HepG2 (cell line): ENCODE results near the gene TMBIM4. TPM values are rescaled to one million over a fixed set of nuclear protein-coding genes. Genes with fewer than 3 reads are reported as not detected.

Source experiments
- AFF4 ChIP-seq: sonication (generic); formaldehyde crosslinking; IDR thresholded peaks from 2 replicates; pipeline ENCODE4 v1.4.0; 2020; ENCODE audit warnings: missing genetic modification reagents
- CERS6 ChIP-seq: sonication (generic); formaldehyde crosslinking; IDR thresholded peaks from 2 replicates; pipeline ENCODE4 v1.5.0; 2020; ENCODE audit warnings: missing genetic modification reagents
- HDAC2 ChIP-seq: sonication (generic); formaldehyde crosslinking; IDR thresholded peaks from 2 replicates; pipeline ENCODE4 v1.4.0; 2020; ENCODE audit warnings: missing genetic modification reagents
- KLF6 ChIP-seq: IDR thresholded peaks from 2 replicates; pipeline ENCODE4 v1.8.0; 2016; ENCODE audit warnings: missing biosample characterization, missing genetic modification reagents
- MAFK ChIP-seq, 2 experiments: IDR thresholded peaks in 1 of 2; conservative IDR thresholded peaks in 1 of 2; 2 replicates each; pipeline ENCODE4 v1.6.1; 2011; ENCODE audit warnings: improper control_type of control experiment in 2 of 2, low read length in 2 of 2
- MNT ChIP-seq: fragments of 450-650 bp; IDR thresholded peaks from 2 replicates; pipeline ENCODE4 v1.6.1; 2016
- NFIC ChIP-seq: IDR thresholded peaks from 2 replicates; pipeline ENCODE4 v1.6.1; 2012; ENCODE audit warnings: mild to moderate bottlenecking, low read length, inconsistent platforms
- NFKB2 ChIP-seq: sonication (generic); formaldehyde crosslinking; IDR thresholded peaks from 2 replicates; pipeline ENCODE4 v1.4.0; 2020; ENCODE audit warnings: missing genetic modification reagents, borderline replicate concordance
- RCOR2 ChIP-seq: IDR thresholded peaks from 2 replicates; pipeline ENCODE4 v1.6.1; 2016; ENCODE audit warnings: missing biosample characterization, missing genetic modification reagents
- SKI ChIP-seq: fragments of 450-650 bp; IDR thresholded peaks from one replicate; pipeline ENCODE4 v1.6.1; 2018; ENCODE audit warnings: mild to moderate bottlenecking; ENCODE audit not compliant: partially characterized antibody
- SNAI1 ChIP-seq: sonication (generic); formaldehyde crosslinking; IDR thresholded peaks from 2 replicates; pipeline ENCODE4 v1.5.0; 2020; ENCODE audit warnings: mild to moderate bottlenecking, missing genetic modification reagents, borderline replicate concordance
- SRF ChIP-seq: IDR thresholded peaks from 2 replicates; pipeline ENCODE4 v1.6.1; 2011; ENCODE audit warnings: mild to moderate bottlenecking, low read depth, low read length, moderate library complexity
- TFDP1 ChIP-seq: IDR thresholded peaks from 2 replicates; pipeline ENCODE4 v1.6.1; 2016; ENCODE audit warnings: missing compliant biosample characterization, missing genetic modification reagents, borderline replicate concordance
- ZBTB7A ChIP-seq: sonication (generic); formaldehyde crosslinking; IDR thresholded peaks from 2 replicates; pipeline ENCODE4 v1.8.0; 2022; ENCODE audit warnings: mild to moderate bottlenecking, missing genetic modification reagents
- ZNF296 ChIP-seq: sonication (generic); formaldehyde crosslinking; conservative IDR thresholded peaks from 2 replicates; pipeline ENCODE4 v1.5.0; 2020; ENCODE audit warnings: mild to moderate bottlenecking, missing genetic modification reagents
- ZNF672 ChIP-seq: sonication (generic); formaldehyde crosslinking; IDR thresholded peaks from 2 replicates; pipeline ENCODE4 v1.8.1; 2022; ENCODE audit warnings: missing genetic modification reagents
- polyA plus RNA-seq, 8 experiments: library from polyadenylated mRNA; depleted of rRNA in 3 of 8; stranded (reverse) in 7 of 8; unstranded in 1 of 8; fragments of >200 nt; fragmentation: Illumina TruSeq in 4 of 8; extraction: Trizol in 4 of 8; gene quantifications; 2 replicates each; pipeline versions ENCODE4 v1.2.1 to v1.2.3, GENCODE V29; 2011 to 2016; ENCODE audit warnings: low read depth in 4 of 8, missing spikeins in 1 of 8, mixed read lengths in 1 of 8; ENCODE audit not compliant: insufficient read depth in 1 of 8
- total RNA-seq, 5 experiments: library from RNA; depleted of rRNA; stranded (reverse); fragments of >200 nt; fragmentation: Illumina TruSeq; extraction: Trizol; gene quantifications; 2 replicates each; pipeline ENCODE4 v1.2.3, GENCODE V29; 2016; ENCODE audit warnings: low read depth in 1 of 5
- TF ChIP-seq, protein P1 (sequence below): sonication (generic); formaldehyde crosslinking; IDR thresholded peaks from 2 replicates; pipeline ENCODE4 v1.4.0; 2020; ENCODE audit warnings: missing genetic modification reagents; ENCODE audit errors: not compliant biosample characterization
- TF ChIP-seq, protein P2 (sequence below): sonication (generic); formaldehyde crosslinking; IDR thresholded peaks from 2 replicates; pipeline ENCODE4 v1.5.1; 2020; ENCODE audit warnings: missing genetic modification reagents, mild to moderate bottlenecking, borderline replicate concordance
- TF ChIP-seq, protein P3 (sequence below): sonication (generic); formaldehyde crosslinking; IDR thresholded peaks from 2 replicates; pipeline ENCODE4 v1.4.0; 2020; ENCODE audit warnings: mild to moderate bottlenecking, missing genetic modification reagents

TMBIM4 gene
- total and polyA plus RNA-seq, 2 of the 13 experiments (the other 11 are each of a cell fraction or from before 2014, with no cell fraction given): 60.5 to 67.7 TPM

GRCh38 chr12:66107451-66107915 is 62.3 kb downstream of the TMBIM4 start (continued):
- TF ChIP-seq MAFK (conservative IDR thresholded peaks at IDR 0.05 in 1 of 2, IDR thresholded peaks at IDR 0.05 in 1 of 2; ENCODE audit: low read length in 2 of 2) (no peak), ZNF672 (CRISPR knock-in tag) (no peak), ZNF296 (CRISPR knock-in tag) (no peak), NFKB2 (CRISPR knock-in tag) (no peak), TFDP1 (no peak), KLF6 (CRISPR knock-in tag) (no peak), ZBTB7A (CRISPR knock-in tag) (no peak), NFIC (no peak), MNT (no peak), CERS6 (no peak), SKI (no peak), SNAI1 (CRISPR knock-in tag) (no peak), AFF4 (CRISPR knock-in tag) (no peak), SRF (no peak), RCOR2 (no peak), HDAC2 (CRISPR knock-in tag) (no peak)
- TF ChIP-seq, protein P1, sequence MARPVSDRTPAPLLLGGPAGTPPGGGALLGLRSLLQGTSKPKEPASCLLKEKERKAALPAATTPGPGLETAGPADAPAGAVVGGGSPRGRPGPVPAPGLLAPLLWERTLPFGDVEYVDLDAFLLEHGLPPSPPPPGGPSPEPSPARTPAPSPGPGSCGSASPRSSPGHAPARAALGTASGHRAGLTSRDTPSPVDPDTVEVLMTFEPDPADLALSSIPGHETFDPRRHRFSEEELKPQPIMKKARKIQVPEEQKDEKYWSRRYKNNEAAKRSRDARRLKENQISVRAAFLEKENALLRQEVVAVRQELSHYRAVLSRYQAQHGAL (CRISPR knock-in tag): no peak
- TF ChIP-seq, protein P2, sequence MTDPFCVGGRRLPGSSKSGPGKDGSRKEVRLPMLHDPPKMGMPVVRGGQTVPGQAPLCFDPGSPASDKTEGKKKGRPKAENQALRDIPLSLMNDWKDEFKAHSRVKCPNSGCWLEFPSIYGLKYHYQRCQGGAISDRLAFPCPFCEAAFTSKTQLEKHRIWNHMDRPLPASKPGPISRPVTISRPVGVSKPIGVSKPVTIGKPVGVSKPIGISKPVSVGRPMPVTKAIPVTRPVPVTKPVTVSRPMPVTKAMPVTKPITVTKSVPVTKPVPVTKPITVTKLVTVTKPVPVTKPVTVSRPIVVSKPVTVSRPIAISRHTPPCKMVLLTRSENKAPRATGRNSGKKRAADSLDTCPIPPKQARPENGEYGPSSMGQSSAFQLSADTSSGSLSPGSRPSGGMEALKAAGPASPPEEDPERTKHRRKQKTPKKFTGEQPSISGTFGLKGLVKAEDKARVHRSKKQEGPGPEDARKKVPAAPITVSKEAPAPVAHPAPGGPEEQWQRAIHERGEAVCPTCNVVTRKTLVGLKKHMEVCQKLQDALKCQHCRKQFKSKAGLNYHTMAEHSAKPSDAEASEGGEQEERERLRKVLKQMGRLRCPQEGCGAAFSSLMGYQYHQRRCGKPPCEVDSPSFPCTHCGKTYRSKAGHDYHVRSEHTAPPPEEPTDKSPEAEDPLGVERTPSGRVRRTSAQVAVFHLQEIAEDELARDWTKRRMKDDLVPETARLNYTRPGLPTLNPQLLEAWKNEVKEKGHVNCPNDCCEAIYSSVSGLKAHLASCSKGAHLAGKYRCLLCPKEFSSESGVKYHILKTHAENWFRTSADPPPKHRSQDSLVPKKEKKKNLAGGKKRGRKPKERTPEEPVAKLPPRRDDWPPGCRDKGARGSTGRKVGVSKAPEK (CRISPR knock-in tag): no peak
- TF ChIP-seq, protein P3, sequence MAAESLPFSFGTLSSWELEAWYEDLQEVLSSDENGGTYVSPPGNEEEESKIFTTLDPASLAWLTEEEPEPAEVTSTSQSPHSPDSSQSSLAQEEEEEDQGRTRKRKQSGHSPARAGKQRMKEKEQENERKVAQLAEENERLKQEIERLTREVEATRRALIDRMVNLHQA (CRISPR knock-in tag): no peak
